CD4-positive, alpha-beta T cell treated with Interleukin-2 at 100 ng/mL for 4 hours (primary cell): ENCODE results near the gene ITPK1.

Experiments
- DNase-seq: peaks from one replicate; pipeline ENCODE4 v3.0.0-alpha.2; 2020; ENCODE audit warnings: low spot score

The ITPK1 gene

DNA sequence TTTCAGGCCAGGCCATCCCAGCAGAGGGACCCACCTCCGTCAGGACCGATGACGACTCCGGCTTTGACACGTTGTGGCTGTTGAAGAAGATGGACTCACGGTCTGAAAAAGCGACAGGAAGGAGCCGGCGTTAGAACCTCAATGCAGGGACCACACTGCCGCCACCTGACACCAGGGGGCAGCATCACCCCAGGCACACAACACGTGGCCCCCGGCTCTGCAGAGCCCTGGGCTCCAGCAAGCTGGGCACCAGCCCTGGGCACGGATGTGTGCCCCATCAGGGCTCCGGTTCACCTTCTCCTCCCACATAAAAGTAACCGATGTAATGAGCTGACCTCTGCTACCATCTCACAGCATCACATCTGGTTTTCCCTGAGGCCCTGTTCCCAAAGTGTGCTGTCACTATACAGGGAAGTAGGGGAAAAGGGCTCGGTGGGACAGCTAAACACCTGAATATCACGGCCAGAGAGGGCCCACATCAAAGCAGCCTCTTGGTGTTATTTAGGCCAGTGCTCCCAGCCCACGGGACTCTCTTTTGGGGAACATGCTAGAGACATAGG, 163.7 kb downstream of the ITPK1 start:
- peak; percentile 78 for DNase-seq

- no peak for DNase-seq
Measured at GRCh38 chr14:92951261-92951660, 164.5 kb downstream of the ITPK1 start.

GRCh38 chr14:92950773-92951172, 165.0 kb downstream of the ITPK1 start:
- DNase-seq: no peak

DNA sequence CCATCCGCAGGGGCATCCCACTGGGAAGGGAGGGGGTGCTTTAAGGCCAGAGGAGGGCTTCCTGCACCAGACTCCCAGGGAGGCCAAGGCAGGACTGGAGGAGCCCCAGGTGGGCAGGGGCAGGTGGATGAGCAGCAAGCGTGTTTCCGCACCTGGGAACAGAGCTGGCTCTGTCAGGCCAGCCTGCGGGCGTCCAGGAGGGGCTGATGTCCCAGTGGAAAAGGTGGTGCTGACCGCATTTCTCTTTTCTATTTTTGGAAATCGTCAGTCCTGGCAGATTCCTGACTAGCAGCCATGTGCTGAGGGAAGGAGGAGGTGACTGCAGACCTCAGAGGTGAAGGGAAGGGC, 165.6 kb downstream of the ITPK1 start:
- DNase-seq: no peak

DNA sequence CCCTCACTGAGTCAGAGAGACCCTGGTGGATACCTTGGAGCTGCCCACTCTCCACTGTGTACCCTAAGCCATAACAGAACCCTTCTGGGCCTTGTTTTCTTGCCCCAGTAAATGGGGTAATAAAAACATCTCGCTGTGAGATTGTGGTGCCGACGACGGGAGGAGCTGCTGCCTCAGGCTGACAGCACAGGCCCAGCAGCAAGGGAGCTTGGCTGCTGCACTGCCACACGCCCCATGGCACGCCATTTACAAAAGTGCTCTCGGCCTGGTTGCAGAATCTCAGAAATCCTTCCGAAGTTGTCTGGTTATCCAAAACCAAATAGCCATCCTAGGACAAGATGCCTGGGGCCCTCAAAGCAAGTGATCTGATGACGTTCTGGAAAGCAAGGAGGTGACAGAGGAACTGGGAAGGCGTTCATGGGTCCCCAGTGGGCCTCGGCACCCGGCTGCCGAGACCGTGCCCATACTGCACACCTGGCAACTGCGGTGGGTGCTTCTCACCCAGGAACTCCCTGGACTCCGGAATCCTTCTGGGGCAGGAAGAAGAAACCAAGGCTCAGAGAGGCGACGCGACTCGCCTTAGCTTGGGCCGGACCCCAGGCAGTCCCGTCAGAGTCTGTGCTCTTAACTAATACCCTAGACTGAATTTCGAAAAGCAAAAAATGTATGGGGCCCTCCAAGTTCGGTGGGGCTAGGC, 166.1 kb downstream of the ITPK1 start:
- DNase-seq: no peak

- DNase-seq: no peak
Measured at GRCh38 chr14:92948647-92949046, 167.1 kb downstream of the ITPK1 start.

DNA sequence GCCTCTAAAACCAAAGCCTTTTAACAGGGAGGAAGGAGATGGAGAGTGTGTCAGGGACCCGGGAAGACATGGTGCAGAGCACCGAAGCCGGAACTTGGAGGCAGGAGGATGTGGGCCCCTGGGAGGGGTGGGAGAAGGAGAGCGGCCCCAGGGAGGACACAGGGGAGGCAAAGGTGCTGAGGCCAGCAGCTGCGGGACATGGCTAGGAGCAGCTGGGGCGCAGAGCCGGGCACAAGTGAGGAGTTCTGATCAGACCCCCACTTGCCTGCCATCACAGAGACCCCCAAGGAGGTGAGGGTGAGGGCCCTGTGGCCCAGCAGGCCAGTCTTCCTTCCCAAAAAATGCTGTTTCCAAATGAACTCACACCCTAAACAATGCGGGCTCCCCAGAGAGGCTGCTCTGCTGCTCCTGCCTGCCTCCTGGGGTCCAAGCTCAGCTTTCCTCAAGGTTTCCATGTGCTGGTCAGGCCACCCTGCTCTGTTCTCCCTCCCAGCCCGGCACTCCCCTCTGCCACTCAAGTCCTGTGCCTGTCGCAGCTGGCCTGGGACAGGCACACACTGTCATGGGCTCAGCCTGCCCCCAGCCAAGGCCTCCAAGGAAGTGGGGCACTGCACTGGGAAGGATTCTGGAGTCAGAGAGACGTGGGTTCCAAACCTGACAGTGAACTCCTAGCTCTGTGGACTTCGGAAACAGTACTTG, 168.7 kb downstream of the ITPK1 start:
- no peak for DNase-seq

DNA sequence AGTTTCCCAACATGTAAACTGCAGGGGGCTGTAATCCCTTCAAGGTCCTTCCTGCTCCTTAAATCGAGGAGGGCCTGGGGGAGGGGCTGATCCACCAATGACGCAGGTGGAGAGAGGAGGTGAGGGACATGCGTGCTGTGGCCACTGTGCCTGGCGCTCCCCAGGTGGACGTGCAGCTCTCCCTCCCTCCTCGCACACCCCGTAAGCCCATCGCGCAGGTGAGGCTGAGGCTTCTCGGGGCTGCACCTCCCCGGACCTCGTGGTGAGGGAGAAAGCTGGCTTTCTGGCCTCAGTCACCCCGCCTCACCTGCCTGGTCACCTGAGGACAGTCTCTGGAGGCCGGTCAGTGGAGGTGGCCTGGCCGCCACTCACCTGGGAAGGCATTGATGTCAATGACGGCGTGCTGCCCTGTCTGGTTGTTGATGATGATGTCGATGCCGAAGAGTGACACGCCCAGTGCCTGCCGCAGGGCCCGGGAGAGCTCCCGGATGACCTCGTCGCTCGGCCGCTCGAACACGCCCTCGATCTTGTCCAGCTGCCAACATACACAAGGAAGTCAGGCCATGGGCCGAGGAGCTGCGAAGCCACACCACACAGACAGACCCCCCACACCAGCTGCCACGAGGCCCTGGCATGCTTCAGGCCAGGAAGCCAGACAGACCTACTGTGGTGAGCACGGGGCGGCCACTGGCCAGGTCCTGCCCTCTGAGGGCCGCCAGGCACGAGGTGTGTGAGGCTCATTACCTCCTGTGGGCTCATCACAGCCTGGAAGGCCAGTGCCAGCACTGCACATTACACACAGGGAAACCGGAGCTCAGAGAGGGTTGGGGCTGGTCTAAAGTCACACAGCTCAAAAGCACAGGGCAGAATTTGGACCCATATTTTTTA, 169.5 kb downstream of the ITPK1 start:
- DNase-seq: no peak

GRCh38 chr14:92945544-92945943, 170.2 kb downstream of the ITPK1 start:
- no peak for DNase-seq

DNA sequence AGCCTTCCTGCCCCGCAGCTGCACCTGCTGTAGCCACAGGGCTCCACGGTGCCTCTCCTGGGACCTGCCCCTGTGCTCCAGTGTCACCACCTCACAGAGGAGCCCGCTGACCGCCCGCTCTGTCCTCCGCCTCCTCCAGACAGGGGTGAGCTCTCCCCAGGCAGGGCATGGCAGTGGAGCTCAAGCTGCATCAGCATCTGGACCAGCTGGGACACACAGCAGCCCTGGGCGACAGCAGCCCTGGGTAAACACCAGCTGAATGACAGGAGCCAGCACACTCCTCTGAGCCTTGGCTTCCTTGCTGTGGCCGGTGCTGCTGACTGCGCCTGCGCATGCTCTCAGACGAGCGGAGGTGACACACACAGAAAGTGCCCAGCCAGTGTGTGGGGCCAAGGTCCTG, 170.7 kb downstream of the ITPK1 start:
- no peak for DNase-seq

DNA sequence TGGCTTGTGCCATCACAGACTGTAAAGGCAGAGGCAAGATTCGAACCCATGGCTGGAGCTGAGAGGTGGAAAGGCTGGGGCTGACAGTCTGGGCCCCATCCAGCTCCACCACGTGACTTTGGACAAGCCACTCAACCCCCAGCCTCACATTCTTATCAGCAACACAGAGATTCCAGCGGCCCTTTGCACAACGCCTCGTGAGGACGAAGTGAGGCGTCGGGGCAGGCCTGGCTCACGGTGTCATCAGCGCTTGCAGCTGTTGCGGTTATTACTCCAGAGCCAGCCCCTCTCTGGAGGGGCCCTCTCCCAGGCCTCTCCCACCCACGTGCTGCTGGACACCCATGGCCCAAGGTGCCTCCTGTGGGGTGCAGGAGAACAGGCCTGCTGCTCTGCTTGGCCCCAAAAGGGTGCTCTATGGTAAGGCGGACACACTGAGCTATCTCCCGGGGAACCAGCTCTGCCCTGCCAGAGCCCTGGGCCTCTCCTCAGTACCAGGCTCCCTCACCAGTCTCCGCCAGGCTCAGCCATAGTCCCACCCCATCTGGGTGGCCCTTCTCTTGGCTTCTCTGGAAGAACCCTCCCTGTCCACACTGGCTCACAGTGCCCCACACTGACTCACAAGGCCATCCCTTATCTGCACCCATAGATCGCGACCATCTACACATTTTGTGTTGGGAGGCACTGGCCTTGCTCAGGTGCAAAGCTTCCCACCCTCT, 171.7 kb downstream of the ITPK1 start:
- no peak for DNase-seq

- no peak for DNase-seq
Measured at GRCh38 chr14:92942976-92943710, 172.6 kb downstream of the ITPK1 start.

GRCh38 chr14:92942576-92942975, 173.1 kb downstream of the ITPK1 start:
- no peak for DNase-seq

DNA sequence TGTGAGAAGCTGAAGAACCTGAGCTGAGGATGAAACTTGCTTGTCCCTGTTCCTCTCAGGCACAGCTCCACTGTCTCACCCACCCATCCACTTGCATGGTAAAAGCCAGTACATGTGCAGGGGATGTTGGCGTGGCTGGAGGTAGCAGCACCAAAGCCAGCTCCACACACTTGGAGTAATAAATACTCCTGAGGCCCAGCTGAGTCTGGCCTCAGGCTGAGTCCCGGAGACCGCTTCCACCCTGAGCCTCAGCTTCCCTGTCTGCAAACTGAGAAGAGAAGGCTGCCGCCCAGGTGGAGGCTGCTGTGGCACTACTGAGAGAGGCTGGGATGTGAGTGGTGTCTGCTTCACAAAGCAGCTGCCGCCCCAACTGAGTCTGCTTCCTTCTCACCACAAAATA, 173.6 kb downstream of the ITPK1 start:
- no peak for DNase-seq

DNA sequence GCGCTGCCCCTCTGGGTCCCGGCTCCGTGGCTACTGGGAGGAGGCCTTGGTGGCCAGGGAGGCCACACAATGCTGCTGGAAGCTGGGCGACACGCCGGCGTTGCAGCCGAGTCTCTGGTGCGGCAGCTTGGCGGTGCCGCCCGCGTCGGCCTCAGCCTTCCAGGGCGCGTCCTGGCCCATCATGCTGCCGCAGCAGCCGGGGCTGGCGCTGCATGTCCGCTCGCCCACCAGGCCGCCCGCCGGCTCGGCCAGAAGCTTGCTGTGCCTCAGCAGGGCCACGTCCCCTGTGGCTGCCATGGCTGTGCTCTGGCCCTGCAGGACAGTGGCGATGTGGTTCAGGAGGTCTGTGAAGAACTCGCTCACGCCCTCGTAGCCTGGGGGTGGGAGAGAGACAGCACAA, 174.2 kb downstream of the ITPK1 start:
- DNase-seq: no peak

- DNase-seq: no peak
Measured at GRCh38 chr14:92940543-92940942, 175.2 kb downstream of the ITPK1 start.

GRCh38 chr14:92939699-92940098, 176.0 kb downstream of the ITPK1 start:
- DNase-seq: no peak

- DNase-seq: no peak
Measured at GRCh38 chr14:92938890-92939671, 176.6 kb downstream of the ITPK1 start.

DNA sequence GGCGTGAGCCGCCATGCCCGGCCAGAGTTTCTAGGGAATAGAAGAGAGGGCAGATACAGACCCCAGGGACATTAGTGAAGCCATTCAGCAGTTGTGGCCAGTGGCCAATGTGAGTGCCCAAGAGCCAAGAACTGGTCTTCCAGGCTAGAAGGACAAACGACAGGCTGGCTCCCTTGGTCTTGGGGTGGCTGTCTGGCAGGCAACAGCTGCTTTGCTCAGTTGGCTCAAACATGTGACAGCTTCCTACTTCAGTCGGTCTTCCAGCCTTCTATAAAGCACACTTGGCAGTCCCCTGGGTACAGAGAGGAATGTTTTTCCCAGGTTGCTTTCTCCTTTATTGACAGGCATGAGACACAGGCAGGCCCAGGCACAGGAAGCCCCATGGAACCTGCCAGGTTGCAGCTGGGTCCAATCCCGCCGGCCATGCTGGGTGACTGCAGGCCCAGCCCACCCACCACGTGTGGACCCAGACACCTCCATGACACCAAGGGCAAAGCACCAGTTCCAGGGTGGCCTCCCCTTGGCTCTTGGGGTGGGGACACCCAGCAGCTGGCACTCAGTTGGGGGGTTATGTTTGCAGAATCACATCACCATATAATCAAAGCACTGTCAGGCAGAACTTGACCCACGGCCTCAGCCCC, 177.4 kb downstream of the ITPK1 start:
- no peak for DNase-seq
